Erythroblast (primary cell): ENCODE measurements around the gene CTNNA1.

Experiments
- DNase-seq, 2 experiments: peaks; one replicate each; lab custom pipeline; 2025; lab: John Stamatoyannopoulos, UW
- GATA1 ChIP-seq: IDR thresholded peaks from 2 replicates; pipeline ENCODE4 v1.6.1; 2011; ENCODE audit warnings: low read depth, mild to moderate bottlenecking, control low read depth, low read length, moderate library complexity
- POLR2A ChIP-seq: IDR thresholded peaks from 2 replicates; pipeline ENCODE4 v1.6.1; 2011; ENCODE audit warnings: mild to moderate bottlenecking, low read length

CTNNA1 gene

DNA sequence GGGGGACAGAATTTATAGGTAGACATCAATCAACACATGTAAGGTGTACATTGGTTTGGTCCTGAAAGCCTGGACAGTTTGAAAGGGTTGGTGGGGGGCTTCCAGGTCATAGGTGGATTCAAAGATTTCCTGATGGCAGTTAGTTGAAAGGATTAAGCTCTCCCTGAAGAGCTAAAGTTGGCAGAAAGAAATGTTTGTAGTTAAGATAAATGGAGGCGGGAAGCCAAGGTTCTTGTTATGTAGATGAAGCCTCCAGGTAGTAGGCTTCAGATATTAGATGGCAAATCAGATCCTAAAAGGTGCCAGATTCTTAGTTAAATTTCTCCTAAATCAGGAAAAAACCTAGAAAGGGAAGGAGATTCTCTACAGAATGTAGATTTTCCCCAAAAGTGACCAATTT lies 130.9 kb downstream of the CTNNA1 start:
- no peak for DNase-seq

GRCh38 chr5:138884554-138884953 lies 131.3 kb downstream of the CTNNA1 start:
- no peak for DNase-seq
- TF ChIP-seq POLR2A, result no peak
- no peak for TF ChIP-seq GATA1

More for the DNA sequence above, 130.9 kb downstream of the CTNNA1 start:
- TF ChIP-seq POLR2A (no peak), GATA1 (no peak)

GRCh38 chr5:138889994-138890393 lies 136.8 kb downstream of the CTNNA1 start:
- TF ChIP-seq GATA1 (no peak), POLR2A (no peak)
- DNase-seq, result no peak

GRCh38 chr5:138890644-138891043 lies 137.4 kb downstream of the CTNNA1 start:
- no peak for TF ChIP-seq POLR2A
- TF ChIP-seq GATA1, result no peak
- no peak for DNase-seq

DNA sequence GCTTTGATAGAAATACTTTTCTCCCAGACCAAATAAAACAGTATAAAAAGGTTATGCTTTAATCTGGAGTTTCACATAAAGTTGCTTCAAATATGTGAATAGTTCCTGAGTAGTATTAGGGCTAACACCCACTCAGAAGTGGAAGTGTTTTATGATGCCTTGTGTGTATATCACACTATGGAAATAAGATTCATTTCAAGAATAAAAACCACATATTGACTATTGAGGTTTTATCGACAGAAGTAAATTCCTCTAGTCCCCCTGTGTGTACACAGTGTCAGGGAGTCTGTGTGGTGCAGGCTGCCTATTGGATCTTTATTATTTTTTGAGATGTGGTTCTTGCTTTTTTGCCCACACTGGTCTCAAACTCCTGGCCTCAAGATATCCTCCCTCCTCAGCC lies 142.7 kb downstream of the CTNNA1 start:
- TF ChIP-seq POLR2A, result no peak
- TF ChIP-seq GATA1, result no peak
- no peak for DNase-seq

DNA sequence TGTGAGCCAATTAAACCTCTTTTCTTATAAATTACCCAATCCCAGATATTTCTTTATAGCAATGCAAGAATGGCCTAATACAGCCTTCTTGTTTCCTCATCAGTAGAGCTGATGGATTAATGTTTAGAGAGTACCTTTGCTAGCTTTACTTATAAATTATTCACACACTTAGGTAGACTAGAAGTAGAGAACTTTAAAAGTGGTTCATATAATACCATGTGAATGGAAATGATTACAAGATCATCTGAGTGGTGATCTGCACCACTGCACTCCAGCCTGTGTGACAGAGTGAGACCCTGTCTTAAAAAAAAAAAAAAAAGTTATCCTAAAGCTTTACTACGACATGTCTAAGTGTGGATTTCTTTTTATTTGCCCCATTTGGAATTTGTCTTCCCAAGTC lies 145.1 kb downstream of the CTNNA1 start:
- TF ChIP-seq GATA1 (no peak), POLR2A (no peak)
- no peak for DNase-seq

DNA sequence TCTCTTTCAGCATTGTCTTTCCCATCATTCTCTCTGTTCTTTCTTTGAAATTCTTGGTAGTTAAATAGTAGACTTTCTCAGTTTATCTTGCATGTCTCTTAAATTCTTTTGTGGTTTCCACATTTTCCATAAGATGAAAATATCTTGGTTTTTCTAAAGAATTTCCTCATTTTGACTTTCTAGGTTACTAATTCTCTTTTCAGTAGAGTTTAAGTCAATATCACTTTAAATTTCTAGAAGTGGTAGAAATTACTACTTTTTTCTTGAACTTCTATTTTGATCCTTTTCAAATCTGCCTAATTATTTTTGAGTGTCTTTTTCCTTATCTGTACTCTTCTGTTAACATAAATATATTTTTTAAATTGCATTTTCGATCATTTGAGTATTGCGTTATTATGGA lies 145.5 kb downstream of the CTNNA1 start:
- no peak for TF ChIP-seq POLR2A
- no peak for TF ChIP-seq GATA1
- DNase-seq, result no peak

GRCh38 chr5:138900281-138900965 lies 147.2 kb downstream of the CTNNA1 start:
- no peak for TF ChIP-seq GATA1
- TF ChIP-seq POLR2A, result no peak
- no peak for DNase-seq

DNA sequence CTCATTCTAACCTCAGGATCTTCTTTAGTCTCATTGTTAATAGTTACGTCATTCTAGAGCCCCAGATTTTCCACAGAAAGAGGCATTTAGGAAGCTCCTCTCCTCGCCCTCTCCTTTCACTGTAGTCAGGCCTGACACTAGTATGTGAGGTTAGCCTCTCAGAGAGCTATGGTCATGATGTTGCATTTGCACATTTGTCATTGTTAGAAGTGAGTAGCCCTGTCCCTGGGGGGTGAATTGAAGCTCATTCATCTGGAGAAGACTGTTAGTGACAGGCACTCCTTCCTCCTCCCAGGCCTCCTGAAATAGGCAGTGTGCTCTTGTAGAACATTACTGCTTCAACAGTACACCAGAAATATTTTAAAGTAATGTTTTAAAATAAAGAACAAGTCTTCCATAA lies 148.5 kb downstream of the CTNNA1 start:
- TF ChIP-seq GATA1 (no peak), POLR2A (no peak)

DNA sequence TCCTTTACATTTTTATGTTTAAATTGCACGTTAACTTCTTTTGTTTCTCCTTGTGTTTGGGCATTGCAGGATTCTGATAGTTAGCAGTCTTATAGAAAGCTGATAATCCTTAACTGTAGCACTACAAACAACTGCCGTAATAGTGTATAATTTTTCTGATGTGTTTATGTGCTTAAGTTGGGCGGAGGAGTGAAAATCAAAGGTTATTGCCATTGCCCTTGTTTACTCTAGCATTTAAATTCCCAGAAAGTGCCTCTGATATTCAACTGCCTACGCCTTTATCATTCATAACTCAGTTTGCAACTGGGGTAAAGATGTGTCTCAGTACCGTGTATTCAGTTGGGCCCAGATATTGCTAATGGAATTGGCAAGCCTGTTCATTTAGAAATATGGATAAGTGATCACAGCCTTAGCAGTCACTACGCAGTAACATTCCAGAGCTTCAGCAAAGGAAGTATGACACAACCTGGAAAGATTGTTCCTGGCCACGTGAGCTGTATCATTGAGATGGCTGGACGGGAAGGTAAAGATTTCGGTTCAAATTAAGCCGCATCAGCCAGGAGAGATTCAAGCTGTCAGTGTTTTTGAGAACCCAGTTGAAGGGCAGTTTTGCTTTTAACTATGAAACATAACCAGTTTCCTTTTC lies 150.0 kb downstream of the CTNNA1 start:
- DNase-seq, result no peak
- no peak for TF ChIP-seq GATA1
- TF ChIP-seq POLR2A, result no peak

More for the DNA sequence above, 148.5 kb downstream of the CTNNA1 start:
- no peak for DNase-seq

DNA sequence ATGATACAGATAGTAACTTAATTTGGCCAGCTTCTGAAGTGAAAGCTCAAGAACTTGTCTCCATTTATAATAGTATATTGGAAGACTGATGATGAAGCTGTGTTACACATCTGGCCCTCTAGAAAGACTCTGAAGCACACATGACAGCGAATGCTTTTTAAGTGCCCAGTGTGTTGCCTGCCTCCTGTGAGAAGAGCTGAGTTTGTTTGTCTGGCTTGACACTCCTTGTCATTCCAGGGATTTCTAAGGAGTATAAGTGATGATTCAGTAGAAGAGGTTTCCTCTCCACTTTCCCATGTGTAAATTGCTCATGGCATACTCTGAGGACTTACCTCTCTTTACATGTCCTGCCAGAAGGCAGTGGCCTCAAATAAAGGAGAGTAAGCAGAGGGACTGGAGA lies 152.3 kb downstream of the CTNNA1 start:
- TF ChIP-seq GATA1 (no peak), POLR2A (no peak)
- DNase-seq, result no peak

GRCh38 chr5:138909734-138910133 lies 156.5 kb downstream of the CTNNA1 start:
- no peak for TF ChIP-seq GATA1
- TF ChIP-seq POLR2A, result no peak
- no peak for DNase-seq

- TF ChIP-seq GATA1 (no peak), POLR2A (no peak)
Observed at GRCh38 chr5:138910546-138911185, 157.4 kb downstream of the CTNNA1 start.

DNA sequence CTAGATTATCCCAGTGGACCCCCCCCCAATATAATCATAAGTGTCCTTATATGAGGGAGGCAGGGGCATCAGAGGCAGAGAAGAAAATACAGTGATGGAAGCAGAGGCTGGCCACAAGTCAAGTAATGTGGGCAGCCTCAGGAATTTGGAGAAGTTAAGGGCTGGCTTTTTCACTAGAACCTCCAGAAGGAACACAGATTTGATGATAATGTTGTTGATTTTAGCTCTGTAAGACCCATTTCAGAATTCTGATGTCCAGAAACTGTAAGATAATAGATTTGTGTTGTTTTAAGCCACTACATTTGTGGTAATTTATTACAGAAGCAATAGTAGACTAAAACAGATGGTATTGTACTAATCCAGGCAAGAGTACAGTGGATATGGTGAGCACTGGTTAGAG lies 158.2 kb downstream of the CTNNA1 start:
- DNase-seq, result no peak
- no peak for TF ChIP-seq POLR2A

More at GRCh38 chr5:138910546-138911185, 157.4 kb downstream of the CTNNA1 start:
- DNase-seq, result no peak
